GM18499 (cell line): Measurements from ENCODE around the gene SCD.

ENCODE experiments used
- ATAC-seq: cut with Tn5 transposase; IDR thresholded peaks from one replicate; pipeline ENCODE4 v1.9.1; 2021; ENCODE audit warnings: moderate number of reproducible peaks; ENCODE audit not compliant: insufficient read depth, unreplicated experiment

Gene SCD

DNA sequence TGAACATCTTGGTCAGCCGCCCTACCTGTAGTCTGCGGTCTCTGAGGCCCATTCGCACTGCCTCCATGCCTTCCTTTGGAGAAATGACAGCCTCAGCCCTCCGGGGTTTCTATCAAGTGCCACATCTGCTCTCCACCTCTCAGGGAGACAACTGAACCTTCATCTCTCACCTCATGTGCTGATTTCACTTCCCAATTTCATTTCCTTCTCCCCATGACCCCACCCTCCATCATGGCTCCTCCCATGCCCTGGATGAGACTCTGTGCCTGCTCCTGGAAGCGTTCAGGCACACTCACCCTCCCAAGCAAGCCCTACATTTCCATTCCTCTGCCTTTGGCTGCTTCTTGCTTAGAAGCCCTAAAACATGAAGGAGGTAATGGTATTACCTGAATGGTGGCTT lies 7.8 kb upstream of the SCD start:
- ATAC-seq: no peak

DNA sequence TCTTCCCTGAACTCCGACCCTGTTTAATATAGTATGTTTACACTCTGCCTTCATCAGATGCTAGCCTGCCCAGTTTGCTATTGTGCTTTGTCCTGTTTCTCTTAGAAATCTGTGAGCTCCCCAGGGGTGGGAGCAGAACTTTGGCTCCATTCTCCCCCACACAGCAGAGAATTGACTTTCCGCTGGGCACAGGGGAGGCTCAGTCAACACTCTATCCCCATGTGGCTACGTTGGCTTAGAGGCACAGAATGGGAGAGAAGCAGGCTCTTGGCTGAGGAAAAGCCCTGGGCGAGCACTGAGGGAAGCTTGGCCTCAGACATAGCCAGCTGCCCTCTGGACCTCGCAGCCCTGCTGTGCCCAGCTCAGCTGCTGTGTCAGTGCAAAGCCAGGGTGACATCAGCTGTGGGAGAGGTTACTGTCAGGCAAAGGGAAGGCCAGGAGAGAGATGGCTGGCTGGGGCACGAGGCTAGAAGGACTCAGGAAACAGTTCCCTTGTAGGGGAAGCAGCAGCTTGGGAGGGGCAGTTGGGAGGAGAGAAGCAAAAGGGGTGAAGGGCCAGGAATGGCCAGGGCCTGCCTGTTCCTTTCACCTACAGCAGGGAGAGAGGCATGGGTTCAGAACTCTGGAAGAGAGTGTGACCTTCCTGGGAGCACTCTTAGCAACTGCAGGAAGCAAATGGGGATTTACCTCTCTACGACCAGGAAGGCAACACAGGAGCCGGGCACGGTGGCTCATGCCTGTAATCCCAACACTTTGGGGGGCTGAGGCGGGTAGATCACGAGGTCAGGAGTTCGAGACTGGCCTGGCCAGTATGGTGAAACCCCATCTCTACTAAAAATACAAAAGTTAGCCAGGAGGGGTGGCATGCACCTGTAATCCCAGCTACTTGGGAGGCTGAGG lies 5.8 kb upstream of the SCD start:
- no peak for ATAC-seq

DNA sequence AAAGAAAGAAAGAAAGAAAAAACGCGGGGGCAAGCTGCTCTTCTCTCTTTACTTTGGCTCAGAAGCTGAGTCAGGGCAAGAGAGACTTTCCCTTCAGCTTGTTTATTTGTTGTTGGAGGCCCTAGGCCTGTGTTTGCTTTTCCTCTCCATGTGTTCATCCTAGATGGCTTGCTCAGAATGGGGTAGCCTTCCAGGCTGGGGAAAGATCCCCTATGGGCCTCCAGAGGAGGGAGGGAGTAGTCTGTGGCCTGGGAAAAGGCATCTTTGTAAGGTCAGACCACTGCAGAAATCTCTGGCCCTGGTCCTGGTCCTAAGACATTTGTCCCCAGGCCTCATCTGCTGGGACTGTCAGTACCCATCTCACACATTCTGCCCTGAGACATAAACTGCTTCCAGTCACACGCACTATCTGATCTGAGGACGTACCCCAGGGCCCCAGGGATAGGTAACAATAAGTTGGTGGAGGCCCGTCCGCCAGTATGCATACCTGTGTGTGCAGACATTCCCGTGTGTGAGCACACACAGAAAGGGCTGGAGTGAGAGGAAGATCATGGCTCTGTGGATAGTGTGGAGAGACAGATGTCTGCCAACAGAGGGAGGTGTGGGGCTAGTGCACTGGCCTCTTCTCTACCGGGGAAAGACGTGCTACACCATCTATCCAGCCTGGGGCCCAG lies 4.9 kb upstream of the SCD start:
- ATAC-seq: no peak

DNA sequence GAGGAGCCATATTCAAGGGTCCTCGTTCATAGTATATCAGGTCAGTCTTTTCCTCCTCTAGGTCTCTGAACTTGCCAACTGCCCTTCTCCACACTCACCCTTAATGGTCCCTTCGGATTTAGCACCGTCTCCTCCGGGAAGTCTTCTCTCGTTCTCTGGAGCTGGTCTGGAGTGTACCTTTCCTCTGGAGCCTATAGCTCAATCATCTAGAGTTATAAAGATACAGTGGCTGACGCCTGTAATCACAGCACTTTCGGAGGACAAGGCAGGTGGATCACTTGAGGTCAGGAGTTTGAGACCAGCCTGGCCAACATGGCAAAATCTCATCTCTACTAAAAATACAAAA lies 4.4 kb upstream of the SCD start:
- ATAC-seq: no peak

DNA sequence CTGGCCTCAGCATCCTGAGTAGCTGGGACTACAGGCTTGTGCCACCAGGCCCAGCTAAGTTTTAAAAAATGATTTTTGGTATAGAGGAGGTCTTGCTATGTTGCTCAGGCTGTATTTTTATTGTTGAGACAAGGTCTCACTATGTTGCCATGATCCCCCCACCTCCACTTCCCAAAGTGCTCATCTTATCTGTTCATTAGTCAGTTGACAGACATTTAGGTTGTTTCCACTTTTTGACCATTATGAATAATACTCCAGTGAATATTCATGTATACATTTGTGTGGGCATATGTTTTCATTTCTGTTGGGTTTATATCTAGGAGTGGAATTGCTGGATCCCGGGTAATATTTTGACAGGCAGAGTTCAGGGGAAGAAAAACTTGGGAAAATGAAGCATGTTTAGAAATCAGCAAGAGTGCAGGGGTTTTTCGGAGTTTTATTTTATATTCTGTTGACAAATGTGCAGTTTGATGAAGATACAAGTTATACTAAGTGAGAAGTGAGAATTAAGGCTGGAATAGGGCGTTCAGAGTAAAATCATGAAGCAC lies 2.7 kb upstream of the SCD start:
- ATAC-seq: no peak

DNA sequence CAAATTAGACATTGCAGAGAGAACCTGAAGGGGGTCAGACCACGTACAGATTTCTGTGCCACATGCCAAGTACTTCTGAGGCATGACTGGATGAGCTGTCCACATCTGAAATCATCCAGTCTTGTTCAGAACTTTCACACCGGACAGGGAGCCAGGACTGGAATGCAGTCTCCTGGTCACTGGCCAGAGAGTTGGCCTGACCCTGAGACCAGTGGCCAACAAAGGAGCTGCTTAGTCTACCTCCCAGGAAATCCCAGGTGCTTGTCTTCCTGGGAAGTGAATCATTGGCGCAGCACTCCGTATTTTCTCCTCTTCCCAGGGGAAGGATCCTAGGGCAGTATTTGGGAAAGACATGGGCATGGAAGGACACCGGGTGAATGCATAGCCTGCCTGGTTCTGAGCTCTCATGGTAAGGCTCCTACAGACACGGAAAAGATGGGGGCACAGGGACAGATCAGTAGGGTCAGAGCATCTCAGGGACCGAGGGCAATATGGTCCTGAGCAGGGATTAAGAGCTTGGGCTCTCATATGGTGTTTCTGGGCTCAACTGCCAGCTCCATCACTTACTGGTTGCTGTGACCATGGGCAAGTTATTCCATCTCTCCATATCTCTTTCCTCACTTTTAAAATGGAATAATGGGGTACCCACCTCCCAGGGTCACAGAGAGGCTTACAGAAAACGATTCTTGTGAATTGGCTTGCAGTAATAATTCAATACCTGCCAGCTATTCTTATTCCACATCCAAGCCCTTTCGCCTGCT lies 1.3 kb upstream of the SCD start:
- no peak for ATAC-seq

DNA sequence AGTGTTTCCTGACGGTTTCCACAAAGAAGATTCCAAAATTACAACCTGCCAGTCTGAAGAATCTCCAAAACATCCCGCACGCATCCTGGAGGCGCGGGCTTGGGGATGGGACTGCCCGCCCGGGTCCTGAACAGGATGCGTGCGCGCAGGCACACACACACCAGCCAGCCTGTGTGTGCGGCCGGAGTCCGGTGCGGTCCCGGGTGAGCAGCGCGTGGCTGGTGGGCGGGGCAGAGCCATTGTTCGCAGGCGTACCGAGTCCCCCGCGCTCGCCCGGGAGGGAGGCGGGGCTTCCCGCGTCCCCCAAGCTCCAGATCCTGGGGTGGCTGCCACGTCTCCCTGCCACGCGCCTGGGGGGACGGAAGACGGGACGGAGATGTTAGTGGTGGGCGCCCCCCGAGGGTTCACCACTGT lies 675 bp upstream of the SCD start:
- no peak for ATAC-seq

DNA sequence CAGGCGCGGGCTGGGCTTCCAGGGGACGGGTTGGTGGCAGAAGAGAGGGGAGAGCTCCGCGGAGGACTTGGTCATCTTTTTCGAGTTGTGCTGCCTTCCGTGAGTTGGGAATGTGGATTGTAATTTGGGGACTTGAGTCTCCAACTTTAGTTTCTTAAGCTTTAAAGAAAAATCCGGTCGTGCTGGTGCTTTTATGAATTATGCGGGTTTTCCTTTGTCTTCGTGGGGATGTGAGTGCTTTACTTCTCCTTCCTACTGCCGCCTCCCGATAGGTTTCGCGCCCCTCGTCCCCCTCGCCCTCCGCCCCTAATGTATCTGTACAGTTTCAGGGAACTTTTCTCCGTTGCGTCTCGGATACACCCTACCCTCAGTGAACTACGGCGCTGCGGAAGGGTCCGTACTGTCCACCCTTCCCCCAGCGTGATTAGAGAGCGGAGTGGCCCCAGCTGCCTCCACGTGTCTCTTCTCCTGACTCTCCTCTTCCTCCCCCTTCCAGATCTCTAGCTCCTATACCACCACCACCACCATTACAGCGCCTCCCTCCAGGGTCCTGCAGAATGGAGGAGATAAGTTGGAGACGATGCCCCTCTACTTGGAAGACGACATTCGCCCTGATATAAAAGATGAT lies 649 bp downstream of the SCD start:
- ATAC-seq: no peak

DNA sequence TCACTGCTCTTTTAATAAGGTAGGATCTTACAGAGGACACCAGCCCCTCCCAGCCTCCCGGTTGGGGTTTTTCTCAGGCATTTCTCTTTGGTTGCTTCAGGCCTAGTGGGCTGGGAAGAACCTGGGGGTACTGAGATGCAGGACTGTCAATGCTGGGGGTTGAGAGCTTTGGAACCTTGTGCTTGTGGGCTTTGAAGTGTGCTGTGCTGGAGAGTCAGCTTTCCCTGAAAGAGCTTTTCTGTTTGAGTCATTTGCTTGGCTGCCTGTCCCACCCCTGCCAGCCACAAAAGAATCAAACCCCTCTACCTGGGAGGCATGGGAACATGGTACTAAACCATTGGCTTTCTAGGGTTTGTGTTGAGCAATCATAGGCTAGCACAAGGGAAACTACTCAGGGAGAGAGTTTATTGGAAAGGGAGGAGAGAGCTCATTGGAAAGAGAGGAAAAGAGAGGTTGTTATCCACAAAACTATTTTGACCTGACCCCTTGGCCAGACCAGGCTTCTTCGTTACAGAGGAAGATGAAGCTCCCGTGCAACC lies 1.4 kb downstream of the SCD start:
- no peak for ATAC-seq

DNA sequence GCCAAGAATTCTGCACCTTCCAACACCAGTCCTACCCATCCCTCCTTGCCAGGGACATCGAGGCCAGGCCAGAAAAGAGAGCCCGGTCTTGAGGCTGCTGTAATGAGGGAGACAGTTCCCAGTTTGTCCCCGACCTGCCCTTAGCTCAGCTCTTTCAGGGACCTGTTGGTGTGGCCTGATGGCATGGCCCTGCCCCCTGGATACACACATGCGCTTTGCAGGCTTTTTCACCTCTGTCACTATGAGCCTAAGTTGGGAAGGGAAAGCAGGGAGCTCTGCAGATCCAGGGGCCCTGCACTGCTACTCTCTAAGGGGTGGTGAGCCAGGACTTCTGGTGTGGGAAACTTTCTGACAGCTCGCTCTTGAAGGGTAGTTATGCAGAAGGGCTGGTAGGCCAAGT lies 2.1 kb downstream of the SCD start:
- no peak for ATAC-seq

DNA sequence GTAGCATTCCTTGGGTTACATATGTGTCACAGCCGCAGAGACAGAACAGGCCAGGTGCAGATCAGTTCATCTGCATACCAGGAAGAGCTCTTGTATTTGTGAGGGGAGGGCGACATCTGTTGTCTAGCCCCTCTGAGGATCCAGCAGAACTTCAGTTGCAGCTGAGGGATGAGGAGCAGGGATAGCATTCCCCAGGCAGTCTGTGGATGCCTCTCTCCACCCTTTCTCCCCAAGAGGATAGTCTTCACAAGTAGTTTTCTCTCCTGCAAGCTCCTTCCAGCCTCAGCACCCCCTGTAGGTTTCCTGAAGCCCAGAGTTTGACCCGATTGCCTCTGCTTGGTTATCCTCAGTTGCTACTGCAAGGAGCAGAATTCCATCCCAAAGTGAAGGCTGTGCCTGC lies 2.6 kb downstream of the SCD start:
- no peak for ATAC-seq

DNA sequence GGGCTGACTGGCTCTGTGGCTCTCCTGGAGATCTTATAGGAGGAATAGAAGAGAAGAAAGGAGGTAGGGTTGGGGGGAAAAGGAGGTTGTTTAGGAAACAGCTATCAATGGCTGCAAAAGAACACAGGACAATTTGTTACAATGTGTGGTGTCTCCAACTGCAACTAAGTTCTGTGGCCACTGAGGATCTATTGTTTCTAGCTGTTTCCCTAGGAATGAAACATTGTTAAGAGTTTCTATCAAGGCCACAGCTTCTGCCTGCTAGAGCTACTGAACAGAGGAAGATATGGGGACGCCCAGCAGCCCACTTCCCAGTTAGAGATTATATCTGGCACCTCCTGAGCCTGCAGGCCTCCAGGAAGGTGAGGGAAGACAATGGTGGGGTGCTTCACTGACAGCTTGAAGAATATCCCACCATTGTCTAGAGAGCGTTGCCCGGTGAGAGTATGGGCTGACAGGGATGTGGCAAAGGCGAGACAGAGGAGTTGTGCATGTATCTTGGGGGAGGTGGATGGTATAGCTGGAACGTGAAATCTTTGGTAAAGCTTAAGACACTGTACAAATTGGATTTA lies 4.0 kb downstream of the SCD start:
- ATAC-seq: no peak

DNA sequence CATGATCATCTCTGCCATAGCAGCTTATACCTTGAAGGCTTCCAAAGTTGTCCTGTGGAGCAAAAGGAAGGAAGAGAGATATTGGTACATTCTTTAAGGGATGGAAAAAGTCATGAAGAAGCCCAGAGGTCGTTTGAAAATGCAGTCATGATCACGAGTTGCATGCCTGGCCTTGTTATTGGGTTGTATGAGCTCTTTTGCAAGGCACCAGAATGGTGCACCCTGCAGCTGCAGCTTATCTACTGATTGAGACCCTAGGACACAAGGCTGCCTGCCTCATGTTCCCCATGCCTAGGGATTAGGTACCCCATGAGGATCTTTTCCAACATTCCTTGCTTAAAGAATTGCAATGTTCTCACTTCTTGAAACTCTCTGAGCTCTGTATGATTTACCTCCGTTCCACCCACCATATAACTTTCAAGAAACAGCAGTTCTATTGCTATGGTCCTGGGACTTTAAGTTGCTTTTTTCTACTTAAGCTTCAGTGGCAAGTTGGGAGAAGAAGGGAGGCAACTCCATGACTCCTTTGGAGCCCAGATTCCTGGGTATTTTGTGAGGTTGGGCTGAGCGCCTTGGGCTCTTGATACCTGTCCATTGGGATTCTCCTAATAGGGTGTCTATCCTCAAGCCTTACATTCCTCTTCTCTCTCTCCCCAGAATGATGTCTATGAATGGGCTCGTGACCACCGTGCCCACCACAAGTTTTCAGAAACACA lies 6.9 kb downstream of the SCD start:
- ATAC-seq: no peak

DNA sequence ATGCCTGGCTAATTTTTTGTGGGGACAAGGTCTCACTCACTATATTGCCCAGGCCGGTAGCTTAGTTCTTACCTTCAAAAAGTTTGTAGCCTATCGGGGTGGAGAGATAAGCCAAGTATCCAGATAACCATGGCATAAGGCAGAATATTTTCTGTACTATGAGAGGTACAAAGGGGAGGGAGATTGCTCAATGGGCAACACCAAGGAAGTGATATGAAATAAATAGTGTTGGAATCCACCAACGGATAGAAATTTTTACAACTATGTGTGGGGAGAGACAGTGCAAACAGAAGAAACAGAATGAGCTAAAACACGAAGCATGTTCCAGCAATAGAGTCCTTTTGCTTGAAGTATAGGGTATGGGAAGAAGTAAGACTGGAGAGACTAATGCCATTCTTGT lies 8.1 kb downstream of the SCD start:
- ATAC-seq: no peak

DNA sequence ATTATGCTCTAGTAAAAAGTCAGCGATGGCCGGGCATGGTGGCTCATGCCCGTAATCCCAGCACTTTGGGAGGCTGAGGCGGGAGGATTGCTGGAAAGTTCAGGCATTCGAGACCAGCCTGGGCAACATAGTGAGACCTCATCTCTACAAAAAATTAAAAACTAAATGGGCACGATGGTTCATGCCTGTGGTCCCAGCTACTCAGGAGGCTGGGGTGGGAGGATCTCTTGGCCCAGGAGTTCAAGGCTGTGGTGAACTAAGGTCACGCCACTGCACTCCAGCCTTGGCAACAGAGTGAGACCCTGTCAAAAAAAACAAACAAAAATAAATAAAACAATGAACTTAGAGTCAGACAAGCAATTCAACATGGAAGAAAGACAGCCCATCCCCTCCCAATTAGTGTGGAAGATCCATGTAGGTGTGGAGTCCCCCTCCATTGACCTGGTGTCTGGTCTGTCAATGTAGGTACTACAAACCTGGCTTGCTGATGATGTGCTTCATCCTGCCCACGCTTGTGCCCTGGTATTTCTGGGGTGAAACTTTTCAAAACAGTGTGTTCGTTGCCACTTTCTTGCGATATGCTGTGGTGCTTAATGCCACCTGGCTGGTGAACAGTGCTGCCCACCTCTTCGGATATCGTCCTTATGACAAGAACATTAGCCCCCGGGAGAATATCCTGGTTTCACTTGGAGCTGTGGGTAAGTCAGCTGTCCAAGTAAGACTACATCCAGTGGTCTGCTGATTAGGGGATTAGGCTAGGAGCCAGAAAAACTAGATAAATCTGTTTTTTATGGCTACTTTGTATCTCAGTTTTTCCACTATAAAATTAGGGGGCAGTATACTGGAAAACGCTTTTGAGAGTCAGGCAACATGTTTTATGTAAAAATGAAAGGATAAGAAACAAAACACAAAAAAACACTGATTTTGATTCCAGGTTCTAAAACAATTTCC lies 9.3 kb downstream of the SCD start:
- ATAC-seq: no peak

DNA sequence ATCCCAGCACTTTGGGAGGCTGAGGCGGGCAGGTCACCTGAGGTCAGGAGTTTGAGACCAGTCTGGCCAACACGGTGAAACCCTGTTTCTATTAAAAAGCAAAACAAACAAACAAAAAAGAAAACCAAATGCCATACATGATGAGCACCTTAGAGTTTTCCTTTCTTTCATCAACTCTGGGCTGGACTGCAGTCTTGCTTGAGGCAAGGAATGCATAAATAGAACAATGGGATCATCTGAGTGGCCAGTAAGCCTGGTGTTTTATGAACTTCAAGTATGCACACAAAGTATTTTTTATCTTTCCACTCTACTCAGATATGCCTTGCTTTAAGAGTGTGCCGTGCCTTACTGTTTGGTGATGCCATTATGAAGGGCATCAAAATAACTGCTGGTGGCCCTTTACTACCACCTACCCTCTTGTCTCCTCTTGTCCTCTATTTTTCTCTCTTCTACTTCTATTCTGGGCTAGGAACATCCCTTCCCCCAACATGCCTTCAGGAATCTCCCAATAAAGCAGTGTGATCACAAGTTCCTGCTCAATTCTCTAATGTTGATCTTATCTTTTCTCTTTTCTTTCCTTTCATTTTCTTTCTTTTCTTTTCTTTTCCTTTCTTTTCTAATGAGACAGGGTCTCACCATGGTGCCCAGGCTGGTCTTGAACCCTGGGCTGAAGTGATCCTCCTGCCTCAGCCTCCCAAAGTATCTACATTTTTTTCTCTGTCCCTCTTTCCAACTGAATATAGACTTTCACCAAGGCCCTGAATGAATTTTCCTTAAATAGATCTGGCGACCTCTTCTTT lies 10.2 kb downstream of the SCD start:
- no peak for ATAC-seq

DNA sequence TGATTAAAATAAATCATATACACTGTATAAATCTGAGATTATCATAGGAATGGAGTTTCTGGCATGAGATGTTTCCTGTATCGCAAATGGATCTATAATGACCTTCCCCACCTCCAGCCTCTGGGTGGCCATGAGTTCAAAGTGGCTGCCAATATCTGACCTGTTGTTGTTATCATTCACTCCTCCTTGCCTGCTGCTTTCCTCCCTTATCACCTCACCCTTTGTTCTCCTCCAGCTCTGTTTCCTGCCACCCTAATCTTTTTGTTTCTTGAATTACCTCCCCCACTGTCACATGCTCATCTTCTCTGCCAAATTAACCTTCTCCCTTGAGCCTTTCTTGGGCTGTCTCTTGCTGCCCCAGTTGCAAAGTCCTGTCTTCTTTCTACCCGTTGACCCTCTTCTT lies 12.0 kb downstream of the SCD start:
- no peak for ATAC-seq
